H1 (cell line): ENCODE data around the gene FBXL15. TPM values are rescaled to one million over a fixed set of nuclear protein-coding genes. Genes with fewer than 3 reads are reported as not detected.

Source experiments
- CTCF ChIA-PET: fragments of 300-600 bp; sonication (Branson Sonifier 250); formaldehyde crosslinking; loops from one replicate; lab custom pipeline; 2021; ENCODE audit not compliant: partially characterized antibody; lab: Charles Lee
- POLR2A ChIA-PET: fragments of 300-600 bp; sonication (Branson Sonifier 250); formaldehyde crosslinking; loops from one replicate; lab custom pipeline; 2021; ENCODE audit warnings: inconsistent platforms; ENCODE audit not compliant: partially characterized antibody; lab: Charles Lee
- DNase-seq, 2 experiments: peaks; one replicate each; pipeline versions ENCODE4 v3.0.0 to v3.0.0-alpha.2; 2010 to 2022; ENCODE audit warnings: low spot score in 2 of 2, low read depth in 1 of 2, mixed read lengths in 1 of 2
- FAIRE-seq: peaks from 2 replicates; lab custom pipeline; 2011; peaks lifted over from hg19 to GRCh38; lab: Jason Lieb, UNC
- H2AFZ ChIP-seq: 2 replicates; pipeline ENCODE4 v1.8.1; 2012; ENCODE audit warnings: low read length, inconsistent platforms
- H2AK5ac ChIP-seq: 2 replicates; pipeline ENCODE4 v1.6.1; 2013; ENCODE audit warnings: low read depth, low read length
- H2BK120ac ChIP-seq: replicated peaks from 2 replicates; pipeline ENCODE3; 2013; ENCODE audit warnings: low read depth, low read length, inconsistent platforms
- H2BK12ac ChIP-seq: 2 replicates; pipeline ENCODE4 v1.6.1; 2013; ENCODE audit warnings: low read depth, low read length
- H2BK15ac ChIP-seq: 2 replicates; pipeline ENCODE4 v1.6.1; 2013; ENCODE audit warnings: low read length
- H2BK20ac ChIP-seq: 2 replicates; pipeline ENCODE4 v1.6.1; 2013; ENCODE audit warnings: low read length
- H2BK5ac ChIP-seq: 2 replicates; pipeline ENCODE4 v1.6.1; 2013; ENCODE audit warnings: low read depth, low read length
- H3K14ac ChIP-seq: 2 replicates; pipeline ENCODE4 v1.6.1; 2013; ENCODE audit warnings: inconsistent platforms; ENCODE audit not compliant: insufficient read length
- H3K18ac ChIP-seq: 2 replicates; pipeline ENCODE4 v1.6.1; 2013; ENCODE audit warnings: low read length; ENCODE audit errors: extremely low read depth
- H3K23ac ChIP-seq: 2 replicates; pipeline ENCODE4 v1.6.1; 2013; ENCODE audit warnings: inconsistent platforms; ENCODE audit not compliant: insufficient read length
- H3K23me2 ChIP-seq: 2 replicates; pipeline ENCODE4 v1.6.1; 2013; ENCODE audit warnings: low read depth, low read length
- H3K27ac ChIP-seq: 2 replicates; pipeline ENCODE4 v1.6.1; 2011; ENCODE audit warnings: low read depth, low read length, inconsistent platforms
- H3K27me3 ChIP-seq, 4 experiments: replicated peaks in 1 of 4; 1 replicate in 1 of 4; 2 replicates in 3 of 4; pipeline versions ENCODE4 v1.6.1 to v1.8.1; 2011 to 2013; ENCODE audit warnings: low read length in 3 of 4, mild to moderate bottlenecking in 3 of 4, inconsistent platforms in 2 of 4, mixed read lengths in 2 of 4, moderate library complexity in 1 of 4; ENCODE audit not compliant: control insufficient read depth in 3 of 4, insufficient read depth in 3 of 4; ENCODE audit errors: extremely low read depth in 1 of 4
- H3K36me3 ChIP-seq, 4 experiments: 2 replicates each; pipeline versions ENCODE4 v1.6.1 to v1.8.1; 2011 to 2013; ENCODE audit warnings: mild to moderate bottlenecking in 4 of 4, low read length in 3 of 4, moderate library complexity in 2 of 4, control low read depth in 1 of 4, inconsistent platforms in 1 of 4; ENCODE audit not compliant: insufficient read depth in 4 of 4, control insufficient read depth in 2 of 4
- H3K4ac ChIP-seq: replicated peaks from 2 replicates; pipeline ENCODE3; 2013; ENCODE audit warnings: low read length, low read depth, mixed read lengths, inconsistent platforms; ENCODE audit not compliant: insufficient read length
- H3K4me1 ChIP-seq, 4 experiments: replicated peaks in 1 of 4; 1 replicate in 1 of 4; 2 replicates in 3 of 4; pipeline versions ENCODE4 v1.6.1 to v1.8.1; 2011 to 2013; ENCODE audit warnings: low read length in 3 of 4, inconsistent platforms in 2 of 4, mixed read lengths in 1 of 4; ENCODE audit not compliant: insufficient read depth in 4 of 4, control insufficient read depth in 3 of 4
- H3K4me2 ChIP-seq, 2 experiments: 2 replicates each; pipeline versions ENCODE4 v1.6.1 to v1.8.1; 2011 to 2013; ENCODE audit warnings: low read depth in 2 of 2, low read length in 2 of 2, control low read depth in 1 of 2, inconsistent platforms in 1 of 2, mild to moderate bottlenecking in 1 of 2; ENCODE audit not compliant: insufficient read depth in 1 of 2
- H3K4me3 ChIP-seq, 4 experiments: fragments of 200-600, 300-600 bp in 1 of 4; sonication (generic), shearing (Covaris generic), sonication (Bioruptor Twin) in 1 of 4; 2 replicates each; pipeline versions ENCODE4 v1.5.1 to v1.8.1; 2011 to 2016; ENCODE audit warnings: low read length in 4 of 4, low read depth in 3 of 4, control low read depth in 2 of 4, inconsistent platforms in 2 of 4, mild to moderate bottlenecking in 2 of 4, mixed read lengths in 1 of 4, moderate library complexity in 1 of 4; ENCODE audit not compliant: insufficient read depth in 2 of 4; ENCODE audit errors: extremely low read depth in 1 of 4
- H3K56ac ChIP-seq: replicated peaks from 2 replicates; pipeline ENCODE3; 2013; ENCODE audit warnings: low read depth, mild to moderate bottlenecking, mixed read lengths, low read length, inconsistent platforms; ENCODE audit not compliant: insufficient read length
- H3K79me1 ChIP-seq: 2 replicates; pipeline ENCODE4 v1.6.1; 2013; ENCODE audit warnings: low read depth, low read length, control low read depth
- H3K79me2 ChIP-seq, 2 experiments: 2 replicates each; pipeline versions ENCODE4 v1.6.1 to v1.8.1; 2012 to 2013; ENCODE audit warnings: low read length in 2 of 2, mild to moderate bottlenecking in 2 of 2, inconsistent platforms in 1 of 2; ENCODE audit not compliant: insufficient read depth in 2 of 2, control insufficient read depth in 1 of 2
- H3K9ac ChIP-seq, 4 experiments: replicated peaks in 1 of 4; 1 replicate in 1 of 4; 2 replicates in 3 of 4; pipeline versions ENCODE4 v1.6.1 to v1.8.1; 2011 to 2013; ENCODE audit warnings: low read depth in 3 of 4, low read length in 3 of 4, control low read depth in 2 of 4, mild to moderate bottlenecking in 2 of 4, moderate library complexity in 2 of 4, inconsistent platforms in 1 of 4; ENCODE audit errors: extremely low read depth in 1 of 4
- H3K9me3 ChIP-seq, 2 experiments: 2 replicates each; pipeline versions ENCODE4 v1.6.1 to v1.8.1; 2012 to 2013; ENCODE audit warnings: mild to moderate bottlenecking in 2 of 2, moderate library complexity in 2 of 2, control low read depth in 1 of 2, inconsistent platforms in 1 of 2, low read depth in 1 of 2, low read length in 1 of 2, mixed read lengths in 1 of 2; ENCODE audit not compliant: insufficient read depth in 2 of 2
- H4K20me1 ChIP-seq, 2 experiments: replicated peaks in 1 of 2; 2 replicates each; pipeline versions ENCODE3 to v1.8.1; 2011 to 2013; ENCODE audit warnings: inconsistent platforms in 2 of 2, low read length in 2 of 2, mild to moderate bottlenecking in 1 of 2; ENCODE audit not compliant: insufficient read depth in 2 of 2, control insufficient read depth in 1 of 2
- H4K5ac ChIP-seq: 2 replicates; pipeline ENCODE4 v1.6.1; 2013; ENCODE audit warnings: low read length, low read depth, mixed read lengths, inconsistent platforms; ENCODE audit not compliant: insufficient read length
- H4K8ac ChIP-seq: 2 replicates; pipeline ENCODE4 v1.8.0; 2013; ENCODE audit warnings: mild to moderate bottlenecking, moderate library complexity, low read length, inconsistent platforms; ENCODE audit not compliant: insufficient read depth; ENCODE audit errors: extremely low read depth
- H4K91ac ChIP-seq: replicated peaks from 2 replicates; pipeline ENCODE3; 2013; ENCODE audit warnings: low read length, mixed read lengths, inconsistent platforms; ENCODE audit not compliant: insufficient read length
- BRCA1 ChIP-seq: IDR thresholded peaks from 2 replicates; pipeline ENCODE4 v1.6.1; 2012; ENCODE audit warnings: low read depth, low read length, improper control_type of control experiment
- CBX5 ChIP-seq: fragments of 300-800, 300-1000 bp; sonication (generic); IDR thresholded peaks from 2 replicates; pipeline ENCODE4 v1.7.1; 2016; ENCODE audit warnings: antibody characterized with exemption, low read length, low read depth
- EP300 ChIP-seq, 2 experiments: IDR thresholded peaks; 1 replicate in 1 of 2; 2 replicates in 1 of 2; pipeline ENCODE4 v1.6.1; 2011 to 2012; ENCODE audit warnings: low read depth in 2 of 2, low read length in 2 of 2, mild to moderate bottlenecking in 2 of 2, borderline replicate concordance in 1 of 2, inconsistent platforms in 1 of 2, moderate library complexity in 1 of 2
- FOSL1 ChIP-seq: IDR thresholded peaks from 2 replicates; pipeline ENCODE4 v1.6.1; 2011; ENCODE audit warnings: mild to moderate bottlenecking, low read depth, low read length, moderate library complexity; ENCODE audit not compliant: insufficient read depth
- HDAC6 ChIP-seq: IDR thresholded peaks from one replicate; pipeline ENCODE4 v1.7.1; 2012; ENCODE audit warnings: low read depth, mild to moderate bottlenecking, inconsistent platforms, low read length, moderate library complexity
- KDM1A ChIP-seq: fragments of 200-600, 300-600 bp; sonication (generic); IDR thresholded peaks from 2 replicates; pipeline ENCODE4 v1.7.1; 2016; ENCODE audit warnings: mild to moderate bottlenecking, low read length, borderline replicate concordance
- KDM4A ChIP-seq: IDR thresholded peaks from one replicate; pipeline ENCODE4 v1.7.1; 2012; ENCODE audit warnings: low read depth, mild to moderate bottlenecking, moderate library complexity, low read length, inconsistent platforms; ENCODE audit not compliant: severe bottlenecking
- POU5F1 ChIP-seq: IDR thresholded peaks from 2 replicates; pipeline ENCODE4 v1.6.1; 2011; ENCODE audit warnings: low read depth, mild to moderate bottlenecking, low read length, moderate library complexity
- RAD21 ChIP-seq, 2 experiments: IDR thresholded peaks in 1 of 2; conservative IDR thresholded peaks in 1 of 2; 2 replicates each; pipeline ENCODE4 v1.6.1; 2011; ENCODE audit warnings: low read depth in 2 of 2, low read length in 2 of 2, improper control_type of control experiment in 1 of 2, inconsistent platforms in 1 of 2, mild to moderate bottlenecking in 1 of 2, moderate library complexity in 1 of 2
- WGBS, 2 experiments: shearing (Covaris generic) in 1 of 2; methylation state at CpG; one replicate each; pipeline versions ENCODE4 v1.1.6 to v1.1.7; 2013 to 2015; ENCODE audit warnings: low lambda C conversion rate in 2 of 2, mixed read lengths in 2 of 2, inconsistent platforms in 1 of 2, low coverage in 1 of 2, missing lambda C conversion rate in 1 of 2; ENCODE audit not compliant: insufficient replicate concordance in 2 of 2, insufficient coverage in 1 of 2, insufficient read length in 1 of 2; ENCODE audit errors: extremely low coverage in 1 of 2, missing lambda C conversion rate in 1 of 2; 5-methylcytosine and 5-hydroxymethylcytosine counted together
- polyA plus RNA-seq, 7 experiments: library from polyadenylated mRNA; depleted of rRNA in 3 of 7; stranded (reverse) in 5 of 7; unstranded in 2 of 7; fragments of >200 nt in 5 of 7; fragments of 200-250 nt in 2 of 7; gene quantifications; 1 replicate in 5 of 7; 2 replicates in 1 of 7; 4 replicates in 1 of 7; pipeline versions ENCODE4 v1.2.1 to v1.2.3, GENCODE V29; 2011 to 2013; ENCODE audit warnings: missing spikeins in 2 of 7, mixed read lengths in 2 of 7
- total RNA-seq: library from RNA; stranded (reverse); fragmentation: NEBNext Ultra II Directional; extraction: Animal tissue kit (Norgen Biotek cat#: 25700); gene quantifications from 2 replicates; pipeline ENCODE4 v1.2.1, GENCODE V29; 2021
- TF ChIP-seq, protein P1 (sequence below): IDR thresholded peaks from 2 replicates; pipeline ENCODE4 v1.6.1; 2012; ENCODE audit warnings: inconsistent platforms

The FBXL15 gene
- total and polyA plus RNA-seq, 2 of the 8 experiments (the other 6 are each of a cell fraction or from before 2014, with no cell fraction given): 11.3 to 22.6 TPM

DNA sequence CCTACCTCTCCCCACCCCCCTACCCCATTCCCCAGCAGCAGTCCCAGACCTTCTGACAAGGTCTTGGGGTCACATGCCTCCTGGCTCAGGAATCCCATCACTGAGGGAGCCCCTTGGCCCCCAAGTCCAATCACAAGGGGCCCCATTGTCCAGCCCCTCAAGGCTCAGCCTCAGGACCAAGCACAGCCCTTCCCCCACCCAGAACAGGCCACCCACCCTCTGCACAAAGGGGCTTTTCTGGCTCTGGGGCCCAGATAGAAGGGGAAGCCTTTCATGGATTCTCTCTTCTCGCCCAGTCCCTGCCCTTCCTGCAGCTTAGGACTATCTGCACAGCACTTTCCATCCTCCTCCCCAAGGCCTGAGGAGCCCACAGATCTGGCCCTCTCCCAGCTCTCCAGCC lies 4.8 kb downstream of the FBXL15 start:
- Histone ChIP-seq H3K4me1 (peaks cover 0 to 15% (median 5%) of the 10 kb centered on the region in 4 experiments; a peak in 4 of 7 replicates), H4K8ac (no peak overlapping the region), H3K18ac (no peak overlapping the region), H4K20me1 (peaks cover 5 to 9% of the 10 kb centered on the region in 2 experiments), H3K4me3 (no peak overlapping the region), H2AK5ac (no peak overlapping the region), H2AFZ (no peak overlapping the region), H3K79me2 (no peaks in the 10 kb centered on the region), H3K27me3 (no peaks in the 10 kb centered on the region), H3K4me2 (no peak overlapping the region), H3K9ac (no peak overlapping the region), H3K23ac (no peak overlapping the region), H3K23me2 (peaks cover 12% of the 10 kb centered on the region), H3K56ac (no peak overlapping the region), H3K9me3 (no peaks in the 10 kb centered on the region), H3K14ac (no peak overlapping the region), H2BK120ac (no peak overlapping the region), H2BK20ac (no peak overlapping the region), H3K79me1 (no peaks in the 10 kb centered on the region), H2BK15ac (no peak overlapping the region), H3K27ac (no peak overlapping the region), H4K91ac (no peak overlapping the region), H3K4ac (no peak overlapping the region), H2BK5ac (no peak overlapping the region), H4K5ac (no peak overlapping the region), H3K36me3 (0 out of 8 replicates have a peak, but pooled peaks cover 0 to 3% (median 0%) of the 10 kb centered on the region in 4 experiments), H2BK12ac (no peak overlapping the region)
- DNase-seq: no peak
- POLR2A ChIA-PET: interaction anchor here (1.6 to 7.9 kb wide), 4 partner anchors 22 to 54 kb away, joined by 3 to 54 read pairs (median 8); partner anchors contain the start of gene C10orf95
- no peak for FAIRE-seq
- WGBS, 2 experiments: 78% methylated on average over 1 of the region's 1 CpG; no CpG with 5 or more reads in 1 of the 2 experiments
- CTCF ChIA-PET: interaction anchor here (0.6 to 9.5 kb wide), 12 partner anchors 10 to 590 kb away, joined by 3 to 77 read pairs (median 7); partner anchors contain the start of gene C10orf95
- TF ChIP-seq POU5F1: no peak
- TF ChIP-seq HDAC6: no peak
- no peak for TF ChIP-seq BRCA1
- no peak for TF ChIP-seq RAD21 (IDR thresholded peaks at IDR 0.05 in 1 of 2, conservative IDR thresholded peaks at IDR 0.05 in 1 of 2; ENCODE audit: low read depth in 2 of 2, low read length in 2 of 2)
- TF ChIP-seq KDM1A: no peak
- TF ChIP-seq EP300 (IDR thresholded peaks at IDR 0.05; ENCODE audit: borderline replicate concordance in 1 of 2, low read depth in 2 of 2, low read length in 2 of 2): no peak
- no peak for TF ChIP-seq FOSL1
- TF ChIP-seq KDM4A: no peak
- TF ChIP-seq, protein P1, sequence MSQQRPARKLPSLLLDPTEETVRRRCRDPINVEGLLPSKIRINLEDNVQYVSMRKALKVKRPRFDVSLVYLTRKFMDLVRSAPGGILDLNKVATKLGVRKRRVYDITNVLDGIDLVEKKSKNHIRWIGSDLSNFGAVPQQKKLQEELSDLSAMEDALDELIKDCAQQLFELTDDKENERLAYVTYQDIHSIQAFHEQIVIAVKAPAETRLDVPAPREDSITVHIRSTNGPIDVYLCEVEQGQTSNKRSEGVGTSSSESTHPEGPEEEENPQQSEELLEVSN: no peak
- no peak for TF ChIP-seq CBX5
